WI38 (cell line): ENCODE results near the gene LRRC28.

Experiments
- H3K4me3 ChIP-seq: 2 replicates; pipeline ENCODE4 v1.5.1; 2011; ENCODE audit warnings: low read depth, mild to moderate bottlenecking, control low read depth, low read length
- TF ChIP-seq, protein P1 (sequence below): IDR thresholded peaks from 2 replicates; pipeline ENCODE4 v1.5.1; 2012; ENCODE audit warnings: low read depth, mild to moderate bottlenecking, control low read depth, low read length

LRRC28 gene

DNA sequence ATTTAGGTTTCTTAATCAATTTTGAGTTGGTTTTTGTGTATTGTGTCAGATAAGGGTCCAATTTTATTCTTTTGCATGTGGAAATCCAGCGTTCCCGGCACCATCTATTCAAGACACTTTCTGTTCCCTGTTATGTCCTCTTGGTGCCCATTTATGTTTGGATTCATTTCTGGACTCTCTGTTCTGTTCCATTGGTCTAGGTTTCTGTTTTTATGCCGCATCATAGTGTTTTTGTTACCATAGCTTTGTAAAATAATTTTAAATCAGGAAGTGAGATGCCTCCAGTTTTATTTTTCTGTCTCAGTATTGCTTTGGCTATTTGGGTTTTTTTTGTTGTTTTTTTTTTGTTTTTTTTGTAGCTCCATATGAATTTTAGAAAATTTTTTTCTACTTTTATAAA is 97.1 kb downstream of the LRRC28 start:
- no peak overlapping the region for H3K4me3 ChIP-seq
- TF ChIP-seq, protein P1, sequence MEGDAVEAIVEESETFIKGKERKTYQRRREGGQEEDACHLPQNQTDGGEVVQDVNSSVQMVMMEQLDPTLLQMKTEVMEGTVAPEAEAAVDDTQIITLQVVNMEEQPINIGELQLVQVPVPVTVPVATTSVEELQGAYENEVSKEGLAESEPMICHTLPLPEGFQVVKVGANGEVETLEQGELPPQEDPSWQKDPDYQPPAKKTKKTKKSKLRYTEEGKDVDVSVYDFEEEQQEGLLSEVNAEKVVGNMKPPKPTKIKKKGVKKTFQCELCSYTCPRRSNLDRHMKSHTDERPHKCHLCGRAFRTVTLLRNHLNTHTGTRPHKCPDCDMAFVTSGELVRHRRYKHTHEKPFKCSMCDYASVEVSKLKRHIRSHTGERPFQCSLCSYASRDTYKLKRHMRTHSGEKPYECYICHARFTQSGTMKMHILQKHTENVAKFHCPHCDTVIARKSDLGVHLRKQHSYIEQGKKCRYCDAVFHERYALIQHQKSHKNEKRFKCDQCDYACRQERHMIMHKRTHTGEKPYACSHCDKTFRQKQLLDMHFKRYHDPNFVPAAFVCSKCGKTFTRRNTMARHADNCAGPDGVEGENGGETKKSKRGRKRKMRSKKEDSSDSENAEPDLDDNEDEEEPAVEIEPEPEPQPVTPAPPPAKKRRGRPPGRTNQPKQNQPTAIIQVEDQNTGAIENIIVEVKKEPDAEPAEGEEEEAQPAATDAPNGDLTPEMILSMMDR: no peak

DNA sequence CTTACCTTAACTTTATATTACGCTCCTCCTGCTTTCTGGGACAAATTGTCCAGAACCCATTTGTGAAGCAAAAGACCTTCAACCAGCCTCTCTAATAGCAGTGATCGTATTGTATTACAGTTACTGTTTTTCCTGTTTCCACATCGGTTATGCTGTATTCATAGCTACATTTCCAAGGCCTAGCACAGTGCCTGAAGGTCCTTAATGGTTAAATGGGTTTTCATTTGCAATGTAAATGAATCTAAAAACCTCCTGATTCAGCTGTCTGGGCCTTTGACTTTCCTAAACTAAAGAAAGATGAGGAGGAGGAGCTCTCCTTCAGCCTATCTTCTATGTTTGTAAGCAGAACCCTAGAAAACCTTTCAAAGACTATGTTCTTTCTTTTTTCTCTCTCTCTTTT is 99.1 kb downstream of the LRRC28 start:
- no peak overlapping the region for H3K4me3 ChIP-seq
- TF ChIP-seq, protein P1: no peak

DNA sequence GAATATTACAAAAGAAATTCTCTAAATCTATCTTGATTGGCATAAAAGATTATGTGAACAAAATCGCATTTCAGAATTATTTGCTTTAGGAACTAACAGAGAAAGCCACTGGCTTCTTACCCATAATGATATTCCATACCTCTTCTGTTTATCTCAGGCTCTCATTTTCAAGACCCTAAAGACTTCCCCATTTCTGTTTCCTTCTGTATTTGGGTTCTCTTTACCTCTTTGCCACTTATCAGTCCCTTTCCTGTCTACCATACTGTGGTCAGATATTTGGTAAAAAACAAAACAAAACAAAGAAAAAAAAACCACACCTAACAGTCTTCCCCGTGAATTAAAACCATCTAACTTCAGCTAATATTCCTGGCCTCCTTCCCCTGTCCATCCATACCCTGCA is 108.5 kb downstream of the LRRC28 start:
- TF ChIP-seq, protein P1: no peak
- H3K4me3 ChIP-seq: no peak overlapping the region

DNA sequence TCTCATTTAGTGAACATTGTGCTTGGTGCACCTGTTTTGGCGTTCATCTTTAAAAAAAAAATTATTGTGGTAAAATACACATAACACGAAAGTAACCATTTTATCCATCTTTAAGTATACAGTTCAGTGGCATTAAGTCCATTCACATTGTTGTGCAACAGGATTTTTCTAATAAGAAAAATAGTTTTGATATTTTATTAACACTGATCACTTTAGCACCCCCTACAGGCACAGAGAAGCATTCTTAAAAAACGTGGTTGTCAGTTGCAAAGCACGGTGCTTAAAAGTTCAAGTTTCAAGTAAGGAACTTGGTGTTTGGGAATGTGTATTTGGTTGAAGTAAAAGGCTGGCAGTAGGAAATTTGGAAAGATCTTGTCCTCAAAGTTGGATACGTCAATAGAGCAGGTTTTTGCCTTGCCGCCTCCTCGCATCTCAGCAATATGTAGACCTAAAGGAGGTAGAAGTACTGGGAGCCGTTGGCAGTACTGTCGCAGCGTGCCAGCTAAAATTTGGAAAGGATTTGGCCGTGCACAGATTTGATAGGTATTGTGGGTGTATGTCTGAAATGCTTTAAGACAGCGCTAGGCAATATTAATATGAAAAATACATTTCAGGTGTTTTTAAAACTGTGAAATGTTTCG is 110.4 kb downstream of the LRRC28 start:
- TF ChIP-seq, protein P1: peak; percentile 42; the same call in 1 of the 2 replicates
- H3K4me3 ChIP-seq: no peak overlapping the region

DNA sequence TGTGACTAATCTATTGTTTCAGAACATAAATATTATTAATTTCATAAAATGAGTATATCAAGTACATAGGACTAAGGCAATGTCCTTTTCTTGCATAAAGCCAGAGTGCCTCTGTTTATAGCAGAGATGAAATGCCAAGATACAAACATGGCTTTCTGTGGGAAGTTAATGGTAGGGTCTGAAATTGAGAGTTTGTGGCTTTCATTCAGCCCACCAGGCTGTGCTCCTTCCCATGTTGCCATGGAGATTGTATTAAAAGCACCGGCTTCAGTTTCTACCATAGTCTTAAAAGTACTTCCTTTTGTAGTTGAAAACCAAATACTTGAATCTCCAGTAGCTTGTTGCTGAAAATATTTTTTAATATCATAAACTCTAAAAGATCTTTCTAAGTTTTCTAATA is 114.0 kb downstream of the LRRC28 start:
- no peak overlapping the region for H3K4me3 ChIP-seq
- TF ChIP-seq, protein P1: no peak

DNA sequence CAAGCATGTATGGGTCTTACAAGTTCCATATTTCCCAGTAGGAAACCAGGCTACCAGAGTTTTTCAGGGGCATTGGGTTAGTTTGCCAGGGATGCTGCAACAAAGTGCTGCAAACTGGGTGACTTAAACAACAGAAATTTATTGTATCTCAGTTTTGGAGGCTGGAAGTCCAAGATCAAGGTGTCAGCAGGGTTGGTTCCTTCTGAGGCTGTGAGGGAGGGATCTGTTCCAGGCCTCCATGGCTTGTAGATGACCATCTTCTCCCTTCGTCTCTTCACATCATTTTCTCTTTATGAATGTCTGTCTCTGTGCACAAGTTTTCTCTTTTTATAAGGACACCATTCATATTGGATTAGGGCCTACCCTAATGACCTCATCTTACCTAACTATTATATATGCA is 114.7 kb downstream of the LRRC28 start:
- no peak overlapping the region for H3K4me3 ChIP-seq
- TF ChIP-seq, protein P1: no peak

DNA sequence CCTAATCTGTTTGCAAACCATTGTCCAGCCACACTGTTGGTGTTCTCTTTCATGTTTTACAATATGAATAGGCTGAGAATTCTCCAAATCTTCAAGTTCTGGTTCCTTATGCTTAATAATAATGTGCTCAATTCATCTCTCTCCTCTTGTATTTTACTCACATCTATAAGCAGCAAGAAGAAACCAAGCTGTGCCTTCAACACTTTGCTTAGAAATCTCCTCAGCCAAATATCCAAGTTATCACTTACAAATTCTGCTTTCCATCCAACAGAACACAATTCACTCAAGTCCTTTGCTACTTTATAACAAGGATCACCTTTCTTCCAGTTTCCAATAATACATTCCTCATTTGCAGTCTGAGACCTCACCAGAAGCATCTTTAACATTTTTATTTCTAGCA is 117.5 kb downstream of the LRRC28 start:
- no peak overlapping the region for H3K4me3 ChIP-seq
- TF ChIP-seq, protein P1: no peak
